Medulla oblongata (tissue), 1 donor: ENCODE measurements around the gene ABCB8.

Source experiments
- DNase-seq: peaks from one replicate; pipeline ENCODE4 v3.0.0-alpha.2; 2015; ENCODE audit errors: extremely low spot score

ABCB8 gene

GRCh38 chr7:151057506-151057988, 29.3 kb downstream of the ABCB8 start, which contains the start of gene CDK5:
TSS of gene CDK5 (minus strand) at chr7:151057897. CDS start at chr7:151057848, 49 bp downstream.
- no peak for DNase-seq

- peak; percentile 100 for DNase-seq
These were observed 29.9 kb downstream of the ABCB8 start for GRCh38 chr7:151057989-151058780.

- DNase-seq: peak; percentile 57
These were observed 30.6 kb downstream of the ABCB8 start for GRCh38 chr7:151058781-151059366.

DNA sequence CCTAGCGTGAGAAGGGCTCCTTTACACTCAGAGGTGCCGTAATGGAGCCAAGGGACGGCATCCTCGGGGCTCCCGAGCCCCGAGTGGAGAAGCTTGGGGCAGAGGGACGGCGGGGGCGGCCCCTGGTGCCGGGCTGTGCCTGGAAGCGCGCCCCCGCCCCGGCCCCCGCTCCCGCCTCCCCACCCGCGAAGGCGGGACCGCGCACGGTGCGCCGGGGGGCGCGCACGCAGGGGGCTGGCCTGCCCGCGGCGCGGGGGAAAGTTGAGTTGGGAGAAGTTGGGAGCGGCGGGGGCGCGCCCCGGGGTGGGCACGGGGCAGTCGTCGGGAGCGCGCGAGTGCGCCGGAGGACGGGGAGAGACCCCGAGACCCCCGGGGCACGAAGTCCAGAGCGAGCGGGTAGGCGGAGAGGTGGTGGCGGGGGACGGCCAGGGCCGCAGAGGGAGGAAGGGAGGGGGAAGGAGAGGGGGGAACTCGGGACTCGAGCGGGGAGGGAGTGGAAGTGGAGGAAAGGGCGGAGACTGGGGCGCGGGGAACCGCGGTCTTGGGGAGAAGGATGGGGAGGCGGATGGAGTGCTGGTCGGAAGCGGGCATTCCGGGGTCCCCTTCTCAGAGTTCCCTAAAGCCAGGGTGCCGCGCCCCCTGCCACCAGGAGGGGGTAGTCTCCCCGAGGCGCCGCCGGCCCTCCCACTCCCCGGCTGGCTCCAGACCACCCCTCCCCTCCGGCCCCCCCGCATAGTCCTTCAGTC, 31.3 kb downstream of the ABCB8 start, which contains the start of gene SLC4A2:
Gene SLC4A2, plus strand, starts transcription at position 223 of the 746 bp plus-strand sequence. CDS start 2,399 bp downstream, outside the sequence.
- peak; percentile 90 for DNase-seq

DNA sequence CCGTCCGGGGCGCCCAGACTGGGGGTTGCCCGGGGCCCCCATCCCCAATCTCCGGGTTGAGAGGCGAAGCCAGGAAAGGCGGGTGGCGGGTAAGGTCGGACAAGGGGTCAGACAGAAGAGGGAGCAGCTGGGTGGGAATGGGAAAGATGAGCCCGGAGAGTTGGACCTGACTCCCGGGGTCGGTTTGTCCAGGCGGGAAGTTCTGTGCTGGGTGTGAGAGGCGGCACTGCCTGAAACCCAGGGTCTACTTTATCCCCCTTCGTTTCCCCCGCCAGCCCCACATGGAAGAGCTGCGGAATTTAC, 31.8 kb downstream of the ABCB8 start:
- no peak for DNase-seq

- peak; percentile 60 for DNase-seq
These were observed 32.4 kb downstream of the ABCB8 start for GRCh38 chr7:151060416-151061212.

DNA sequence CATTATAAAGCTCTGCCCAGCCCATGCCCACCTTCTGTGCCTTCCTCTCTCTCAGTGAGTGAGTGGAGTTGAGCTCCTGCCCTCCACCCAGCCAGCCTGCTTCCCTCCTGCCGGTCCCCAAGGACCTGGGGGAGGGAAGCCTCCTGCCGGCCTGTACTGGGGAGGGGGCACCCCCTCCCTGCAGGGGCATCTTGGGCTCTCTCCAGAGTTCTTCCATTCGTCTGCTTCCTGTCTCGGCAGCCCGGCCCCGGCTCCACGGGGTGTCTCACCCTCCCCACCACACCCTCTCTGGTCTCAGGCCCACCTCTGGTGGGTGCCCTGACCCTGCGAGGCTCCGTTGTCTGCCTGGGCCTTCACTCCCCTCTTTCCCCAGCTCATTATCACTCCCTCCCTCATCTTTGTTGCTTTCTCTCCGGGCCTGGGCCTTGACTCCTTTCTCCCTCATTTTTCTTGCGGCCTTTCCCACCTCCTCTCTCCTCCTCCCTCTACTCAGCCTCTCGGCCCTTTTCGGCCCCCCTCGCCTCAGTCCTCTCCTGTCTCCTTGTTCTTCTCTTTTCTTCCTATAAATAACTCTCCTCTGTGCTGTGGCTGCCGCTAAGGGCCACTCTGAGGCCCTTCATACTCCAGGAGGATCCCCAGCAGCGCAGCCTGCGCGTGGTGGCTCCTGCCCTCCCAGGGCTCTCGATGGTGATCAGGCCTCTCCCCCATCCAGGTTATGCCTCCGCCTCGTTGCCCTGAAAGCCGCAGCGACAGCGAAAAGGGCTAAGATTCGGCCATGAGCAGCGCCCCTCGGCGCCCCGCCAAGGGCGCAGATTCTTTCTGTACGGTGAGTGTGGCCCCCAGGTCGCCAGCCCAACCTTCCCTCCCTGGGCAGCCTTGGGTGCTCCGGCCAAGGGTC, 33.2 kb downstream of the ABCB8 start:
- DNase-seq: no peak

GRCh38 chr7:151062111-151062398, 33.8 kb downstream of the ABCB8 start:
- DNase-seq: no peak

- DNase-seq: no peak
These were observed 34.4 kb downstream of the ABCB8 start for GRCh38 chr7:151062399-151063211.

- no peak for DNase-seq
These were observed 34.9 kb downstream of the ABCB8 start for GRCh38 chr7:151063212-151063561.

DNA sequence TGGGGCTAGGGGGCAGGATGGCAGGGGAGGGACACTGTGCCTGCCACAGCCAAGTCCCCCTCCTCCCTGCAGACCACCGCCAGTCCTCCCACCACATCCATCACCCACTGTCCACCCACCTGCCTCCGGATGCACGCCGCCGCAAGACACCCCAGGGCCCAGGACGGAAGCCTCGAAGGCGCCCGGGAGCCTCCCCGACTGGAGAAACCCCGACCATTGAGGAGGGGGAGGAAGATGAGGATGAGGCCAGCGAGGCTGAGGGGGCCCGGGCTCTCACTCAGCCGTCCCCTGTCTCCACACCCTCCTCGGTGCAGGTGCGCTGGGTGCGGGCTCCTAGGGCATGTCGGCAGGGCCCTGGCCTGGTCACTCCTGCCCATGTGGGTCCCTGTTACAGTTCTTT, 36.2 kb downstream of the ABCB8 start:
- no peak for DNase-seq

DNA sequence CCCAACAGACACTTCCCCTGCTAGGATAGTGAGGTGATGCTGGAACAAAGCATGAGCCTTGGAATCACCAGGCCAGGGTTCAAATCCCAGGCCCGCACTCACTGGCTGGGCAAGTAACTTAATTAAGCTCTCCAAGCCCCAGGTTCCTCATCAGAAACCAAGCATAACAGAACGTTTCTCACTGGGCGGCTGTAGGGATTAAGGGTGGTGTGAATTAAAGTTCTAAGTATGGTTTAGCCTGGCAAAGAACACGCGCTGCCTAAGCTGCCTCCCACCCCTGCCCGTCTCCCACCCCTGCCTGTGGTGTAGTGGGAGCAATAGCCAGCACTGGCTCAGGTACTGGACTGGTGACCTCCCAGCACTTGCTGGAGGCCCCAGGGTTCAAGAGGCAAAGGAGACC, 36.7 kb downstream of the ABCB8 start:
- DNase-seq: no peak

GRCh38 chr7:151065516-151065915, 37.3 kb downstream of the ABCB8 start:
- DNase-seq: no peak

- no peak for DNase-seq
These were observed 38.2 kb downstream of the ABCB8 start for GRCh38 chr7:151066273-151066974.

GRCh38 chr7:151068069-151068773, 40.0 kb downstream of the ABCB8 start:
- DNase-seq: no peak

DNA sequence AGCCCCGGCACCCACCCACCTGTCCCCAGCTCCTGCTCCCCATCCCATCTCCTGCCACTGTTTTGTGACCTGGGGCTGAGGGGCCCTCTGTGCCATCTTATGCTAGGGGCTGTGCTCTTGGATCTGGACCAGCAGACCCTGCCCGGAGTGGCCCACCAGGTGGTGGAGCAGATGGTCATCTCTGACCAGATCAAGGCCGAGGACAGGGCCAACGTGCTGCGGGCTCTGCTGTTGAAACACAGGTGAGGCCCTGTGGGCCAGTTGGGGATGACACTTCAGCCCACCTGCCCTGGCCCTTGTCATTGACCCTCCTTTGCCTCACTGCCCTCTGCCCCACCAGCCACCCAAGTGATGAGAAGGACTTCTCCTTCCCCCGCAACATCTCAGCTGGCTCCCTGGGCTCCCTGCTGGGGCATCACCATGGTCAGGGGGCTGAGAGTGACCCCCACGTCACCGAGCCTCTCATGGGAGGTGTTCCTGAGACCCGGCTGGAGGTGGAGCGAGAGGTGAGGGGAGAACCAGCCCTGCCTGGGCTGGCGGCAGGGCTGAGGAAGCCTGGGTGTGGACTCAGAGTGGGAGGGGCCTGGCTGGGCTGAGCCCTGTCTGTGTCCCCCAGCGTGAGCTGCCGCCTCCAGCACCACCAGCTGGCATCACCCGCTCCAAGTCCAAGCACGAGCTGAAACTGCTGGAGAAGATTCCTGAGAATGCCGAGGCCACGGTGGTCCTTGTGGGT, 41.8 kb downstream of the ABCB8 start:
- no peak for DNase-seq

GRCh38 chr7:151070574-151070960, 42.3 kb downstream of the ABCB8 start:
- no peak for DNase-seq
